Measurements from ENCODE around the gene DDAH2.

Gene DDAH2

GRCh38 chr6:31765910-31766794 lies 37.1 kb upstream of the DDAH2 start:
- peak overlapping the region; percentile 49; the same call in 1 of the 2 replicates for H3K9ac ChIP-seq (ENCODE audit: low read depth, low read length)
- peaks cover 6% of the 10 kb centered on the region for H3K4me1 ChIP-seq (ENCODE audit: insufficient read depth, low read length)
- no peaks in the 10 kb centered on the region for H3K9me3 ChIP-seq (ENCODE audit: control insufficient read depth, insufficient read depth, low read length)
- no peaks in the 10 kb centered on the region; the same call in 1 of the 2 replicates for H3K36me3 ChIP-seq (ENCODE audit: insufficient read depth, low read length)

- H3K4me1 ChIP-seq (ENCODE audit: insufficient read depth, low read length) = peaks cover 6% of the 10 kb centered on the region
- no peaks in the 10 kb centered on the region for H3K9me3 ChIP-seq (ENCODE audit: control insufficient read depth, insufficient read depth, low read length)
- H3K9ac ChIP-seq (ENCODE audit: low read depth, low read length) = peak overlapping the region; percentile 49; the same call in 1 of the 2 replicates
- H3K36me3 ChIP-seq (ENCODE audit: insufficient read depth, low read length) = peaks cover under 1% of the 10 kb centered on the region; the same call in 1 of the 2 replicates
These were observed 36.4 kb upstream of the DDAH2 start for GRCh38 chr6:31765559-31765909.

- no peak overlapping the region for H3K9ac ChIP-seq (ENCODE audit: low read depth, low read length)
- H3K4me1 ChIP-seq (ENCODE audit: insufficient read depth, low read length) = peaks cover 6% of the 10 kb centered on the region
- H3K36me3 ChIP-seq (ENCODE audit: insufficient read depth, low read length) = peaks cover 5% of the 10 kb centered on the region; the same call in 1 of the 2 replicates
These were observed 35.1 kb upstream of the DDAH2 start for GRCh38 chr6:31764198-31764597.

GRCh38 chr6:31763619-31763940 lies 34.5 kb upstream of the DDAH2 start:
- Histone ChIP-seq H3K9ac (ENCODE audit: low read depth, low read length) (no peak overlapping the region), H3K36me3 (ENCODE audit: insufficient read depth, low read length) (peaks cover 5% of the 10 kb centered on the region; the same call in 1 of the 2 replicates), H3K4me1 (ENCODE audit: insufficient read depth, low read length) (peaks cover 6% of the 10 kb centered on the region), H3K9me3 (ENCODE audit: control insufficient read depth, insufficient read depth, low read length) (no peaks in the 10 kb centered on the region)

More at GRCh38 chr6:31764198-31764597, 35.1 kb upstream of the DDAH2 start:
- no peaks in the 10 kb centered on the region for H3K9me3 ChIP-seq (ENCODE audit: control insufficient read depth, insufficient read depth, low read length)

GRCh38 chr6:31762878-31763618 lies 33.9 kb upstream of the DDAH2 start:
- Histone ChIP-seq H3K9ac (ENCODE audit: low read depth, low read length) (no peak overlapping the region), H3K4me1 (ENCODE audit: insufficient read depth, low read length) (peaks cover 6% of the 10 kb centered on the region), H3K9me3 (ENCODE audit: control insufficient read depth, insufficient read depth, low read length) (no peaks in the 10 kb centered on the region), H3K36me3 (ENCODE audit: insufficient read depth, low read length) (peaks cover 5% of the 10 kb centered on the region; the same call in 1 of the 2 replicates)

GRCh38 chr6:31762356-31762755 lies 33.3 kb upstream of the DDAH2 start, which contains the start of gene SAPCD1:
Gene SAPCD1 (plus strand): TSS chr6:31762656. CDS start chr6:31763055, 399 bp downstream.
- H3K9ac ChIP-seq (ENCODE audit: low read depth, low read length) = no peak within 1 kb of the TSS
- H3K36me3 ChIP-seq (ENCODE audit: insufficient read depth, low read length) = peaks cover 5% of the 10 kb centered on the region; the same call in 1 of the 2 replicates
- H3K4me1 ChIP-seq (ENCODE audit: insufficient read depth, low read length) = peaks cover 6% of the 10 kb centered on the region
- no peaks in the 10 kb centered on the region for H3K9me3 ChIP-seq (ENCODE audit: control insufficient read depth, insufficient read depth, low read length)

GRCh38 chr6:31761343-31761742 lies 32.2 kb upstream of the DDAH2 start:
- Histone ChIP-seq H3K9ac (ENCODE audit: low read depth, low read length) (no peak overlapping the region), H3K4me1 (ENCODE audit: insufficient read depth, low read length) (peaks cover 6% of the 10 kb centered on the region), H3K9me3 (ENCODE audit: control insufficient read depth, insufficient read depth, low read length) (no peaks in the 10 kb centered on the region), H3K36me3 (ENCODE audit: insufficient read depth, low read length) (peaks cover 5% of the 10 kb centered on the region; the same call in 1 of the 2 replicates)

GRCh38 chr6:31760790-31761189 lies 31.7 kb upstream of the DDAH2 start:
- H3K9ac ChIP-seq (ENCODE audit: low read depth, low read length) = no peak overlapping the region
- no peaks in the 10 kb centered on the region for H3K9me3 ChIP-seq (ENCODE audit: control insufficient read depth, insufficient read depth, low read length)
- H3K36me3 ChIP-seq (ENCODE audit: insufficient read depth, low read length) = peaks cover 5% of the 10 kb centered on the region; the same call in 1 of the 2 replicates
- peaks cover 6% of the 10 kb centered on the region for H3K4me1 ChIP-seq (ENCODE audit: insufficient read depth, low read length)

GRCh38 chr6:31758281-31758680 lies 29.2 kb upstream of the DDAH2 start:
- Histone ChIP-seq H3K9me3 (ENCODE audit: control insufficient read depth, insufficient read depth, low read length) (no peaks in the 10 kb centered on the region), H3K36me3 (ENCODE audit: insufficient read depth, low read length) (peaks cover 5% of the 10 kb centered on the region; the same call in 1 of the 2 replicates), H3K4me1 (ENCODE audit: insufficient read depth, low read length) (peaks cover 4% of the 10 kb centered on the region), H3K9ac (ENCODE audit: low read depth, low read length) (no peak overlapping the region)

GRCh38 chr6:31752739-31753319 lies 23.7 kb upstream of the DDAH2 start:
- H3K36me3 ChIP-seq (ENCODE audit: insufficient read depth, low read length) = no peaks in the 10 kb centered on the region; the same call in 1 of the 2 replicates
- H3K4me1 ChIP-seq (ENCODE audit: insufficient read depth, low read length) = no peaks in the 10 kb centered on the region
- H3K9me3 ChIP-seq (ENCODE audit: control insufficient read depth, insufficient read depth, low read length) = no peaks in the 10 kb centered on the region
- no peak overlapping the region for H3K9ac ChIP-seq (ENCODE audit: low read depth, low read length)

GRCh38 chr6:31750411-31751022 lies 21.4 kb upstream of the DDAH2 start:
- Histone ChIP-seq H3K36me3 (ENCODE audit: insufficient read depth, low read length) (peaks cover 5% of the 10 kb centered on the region), H3K9me3 (ENCODE audit: control insufficient read depth, insufficient read depth, low read length) (no peaks in the 10 kb centered on the region), H3K4me1 (ENCODE audit: insufficient read depth, low read length) (no peaks in the 10 kb centered on the region), H3K9ac (ENCODE audit: low read depth, low read length) (no peak overlapping the region)

- peaks cover 7% of the 10 kb centered on the region for H3K36me3 ChIP-seq (ENCODE audit: insufficient read depth, low read length)
These were observed 20.4 kb upstream of the DDAH2 start for GRCh38 chr6:31749301-31750036.

GRCh38 chr6:31744422-31744821 lies 15.3 kb upstream of the DDAH2 start:
- Histone ChIP-seq H3K9me3 (ENCODE audit: control insufficient read depth, insufficient read depth, low read length) (no peaks in the 10 kb centered on the region), H3K36me3 (ENCODE audit: insufficient read depth, low read length) (peaks cover 22% of the 10 kb centered on the region), H3K4me1 (ENCODE audit: insufficient read depth, low read length) (no peaks in the 10 kb centered on the region), H3K9ac (ENCODE audit: low read depth, low read length) (no peak overlapping the region)

More at GRCh38 chr6:31749301-31750036, 20.4 kb upstream of the DDAH2 start:
- Histone ChIP-seq H3K9me3 (ENCODE audit: control insufficient read depth, insufficient read depth, low read length) (no peaks in the 10 kb centered on the region), H3K9ac (ENCODE audit: low read depth, low read length) (no peak overlapping the region), H3K4me1 (ENCODE audit: insufficient read depth, low read length) (no peaks in the 10 kb centered on the region)

Measured in ES-I3 (cell line).